Naive thymus-derived CD8-positive, alpha-beta T cell (primary cell): Measurements from ENCODE around the gene ATRNL1. TPM values are rescaled to one million over a fixed set of nuclear protein-coding genes. Genes with fewer than 3 reads are reported as not detected.

ENCODE experiments used
- ATAC-seq, 2 donors: fragments of 150-1000 bp; cut with Tn5 transposase in 1 of 2; sonication (Bioruptor Pico), chemical (Tn5 transposase) in 1 of 2; 1 replicate in 1 of 2; 2 replicates in 1 of 2; pipeline ENCODE4 v1.10.0; 2021; ENCODE audit warnings: mild to moderate bottlenecking in 2 of 2, moderate library complexity in 2 of 2
- POLR2A ChIA-PET: fragments of 350-600 bp; sonication (Branson Sonifier 250); formaldehyde crosslinking; loops from one replicate; lab custom pipeline; 2021; ENCODE audit warnings: antibody characterized with exemption; lab: Charles Lee
- DNase-seq, 10 donors: peaks; one replicate each; pipeline versions ENCODE4 v3.0.0 to v3.0.0-alpha.2; 2020 to 2022
- H3K27ac Mint-ChIP-seq, 10 donors: one replicate each; pipeline ENCODE4 v1.8.0; 2020 to 2022; ENCODE audit warnings: mild to moderate bottlenecking in 10 of 10, mixed read lengths in 10 of 10, moderate library complexity in 4 of 10, inconsistent platforms in 1 of 10
- H3K27me3 Mint-ChIP-seq, 5 donors: one replicate each; pipeline ENCODE4 v1.8.0; 2021 to 2022; ENCODE audit warnings: mixed read lengths in 5 of 5
- H3K36me3 Mint-ChIP-seq, 3 donors: one replicate each; pipeline ENCODE4 v1.8.0; 2020 to 2022; ENCODE audit warnings: mixed read lengths in 3 of 3, mild to moderate bottlenecking in 2 of 3, inconsistent platforms in 1 of 3
- H3K4me1 Mint-ChIP-seq, 4 donors: one replicate each; pipeline ENCODE4 v1.8.0; 2021 to 2022; ENCODE audit warnings: mixed read lengths in 4 of 4
- H3K4me3 Mint-ChIP-seq, 10 donors: one replicate each; pipeline ENCODE4 v1.8.0; 2020 to 2022; ENCODE audit warnings: mild to moderate bottlenecking in 10 of 10, mixed read lengths in 10 of 10, moderate library complexity in 6 of 10, inconsistent platforms in 1 of 10
- H3K9me3 Mint-ChIP-seq, 9 donors: one replicate each; pipeline ENCODE4 v1.8.0; 2020 to 2022; ENCODE audit warnings: mixed read lengths in 9 of 9, mild to moderate bottlenecking in 3 of 9, inconsistent platforms in 1 of 9, moderate library complexity in 1 of 9
- polyA plus RNA-seq, 3 donors: library from polyadenylated mRNA; unstranded; fragments of 300-500 nt; fragmentation: Illumina TruSeq; gene quantifications; one replicate each; pipeline ENCODE4 v1.2.3, GENCODE V29; 2021
- total RNA-seq, 8 experiments: library from RNA in 2 of 8; stranded (reverse) in 2 of 8; gene quantifications; one replicate each; pipeline ENCODE4 v1.2.3 and lab custom pipeline; 2021 to 2026

ATRNL1 gene
- total and polyA plus RNA-seq, 5 experiments from 2014 or later, result not detected

DNA sequence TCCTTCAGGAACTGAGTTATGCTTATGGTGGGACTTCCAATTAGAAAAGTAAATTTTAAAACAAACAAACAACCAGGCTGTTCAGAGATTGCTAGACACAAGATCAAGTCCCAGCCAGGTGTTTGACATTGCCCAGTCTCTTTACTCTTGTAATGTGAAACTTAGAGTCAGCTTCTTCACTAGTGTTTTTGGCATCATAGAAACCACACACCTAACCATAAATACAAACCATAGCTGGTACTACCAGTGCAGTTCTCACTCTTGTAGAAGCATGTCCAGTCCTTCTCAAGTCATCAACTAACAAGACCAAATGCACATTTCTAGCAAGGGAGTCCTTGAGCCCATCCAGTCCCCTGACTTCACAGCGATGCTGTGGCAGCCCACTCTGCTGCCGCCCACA, 839.9 kb downstream of the ATRNL1 start:
- ATAC-seq (no peak), DNase-seq (no peak)
- POLR2A ChIA-PET, result no interaction called here
- Mint-ChIP-seq H3K27ac (no peak overlapping the region), H3K27me3 (peaks cover 0 to 17% (median 4%) of the 10 kb centered on the region in 5 donors), H3K9me3 (peaks cover 0 to 4% (median 0%) of the 10 kb centered on the region in 9 donors), H3K4me3 (no peak overlapping the region), H3K4me1 (no peaks in the 10 kb centered on the region), H3K36me3 (no peaks in the 10 kb centered on the region)

- Mint-ChIP-seq H3K4me3 (no peak overlapping the region), H3K36me3 (no peaks in the 10 kb centered on the region), H3K9me3 (peaks cover 0 to 10% (median 4%) of the 10 kb centered on the region in 9 donors), H3K27ac (no peak overlapping the region), H3K4me1 (no peaks in the 10 kb centered on the region), H3K27me3 (peaks cover 0 to 17% (median 4%) of the 10 kb centered on the region in 5 donors)
- ATAC-seq (no peak), DNase-seq (no peak)
- POLR2A ChIA-PET, result no interaction called here
Measured at GRCh38 chr10:115935731-115936130, 842.6 kb downstream of the ATRNL1 start.

- ATAC-seq, result no peak
- H3K27me3 Mint-ChIP-seq, result peaks cover 0 to 17% (median 4%) of the 10 kb centered on the region in 5 donors
- peaks cover 0 to under 1% (median 0%) of the 10 kb centered on the region in 4 donors for H3K4me1 Mint-ChIP-seq
- peaks cover 0 to 10% (median 4%) of the 10 kb centered on the region in 9 donors for H3K9me3 Mint-ChIP-seq
- POLR2A ChIA-PET, result no interaction called here
- H3K27ac Mint-ChIP-seq, result no peak overlapping the region
- no peak for DNase-seq
- no peaks in the 10 kb centered on the region for H3K36me3 Mint-ChIP-seq
- H3K4me3 Mint-ChIP-seq, result no peak overlapping the region
Measured at GRCh38 chr10:115936926-115937767, 844.0 kb downstream of the ATRNL1 start.

- Mint-ChIP-seq H3K4me3 (no peak overlapping the region), H3K27ac (no peak overlapping the region), H3K27me3 (peaks cover 0 to 17% (median 4%) of the 10 kb centered on the region in 5 donors), H3K4me1 (peaks cover 0 to 2% (median 0%) of the 10 kb centered on the region in 4 donors), H3K36me3 (no peaks in the 10 kb centered on the region), H3K9me3 (peaks cover 0 to 10% (median 4%) of the 10 kb centered on the region in 9 donors)
- ATAC-seq (no peak), DNase-seq (no peak)
- POLR2A ChIA-PET, result no interaction called here
Measured at GRCh38 chr10:115937768-115938056, 844.5 kb downstream of the ATRNL1 start.

GRCh38 chr10:115939101-115939854, 846.1 kb downstream of the ATRNL1 start:
- H3K4me1 Mint-ChIP-seq, result peaks cover 0 to 2% (median 0%) of the 10 kb centered on the region in 4 donors

DNA sequence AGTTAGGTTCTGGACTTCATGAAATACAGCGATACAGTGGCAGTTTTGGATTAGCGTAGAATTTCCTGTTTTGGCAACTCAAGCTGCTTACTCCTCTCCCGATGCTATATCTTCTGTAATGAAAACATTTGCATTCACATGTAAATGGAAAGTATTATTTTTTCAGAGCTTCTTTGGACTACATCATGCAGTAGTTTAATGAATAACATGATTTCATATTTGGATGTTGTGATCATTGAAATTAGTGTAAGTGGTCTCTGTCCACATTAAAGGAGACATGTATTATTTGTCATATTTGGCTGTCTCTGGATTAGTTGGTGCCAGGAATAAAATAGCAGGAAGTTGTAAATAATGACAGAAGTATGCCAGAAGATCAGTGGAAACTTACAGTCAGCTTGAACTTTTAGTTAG, 848.2 kb downstream of the ATRNL1 start:
- POLR2A ChIA-PET, result no interaction called here
- DNase-seq, result no peak
- Mint-ChIP-seq H3K9me3 (peaks cover 0 to 14% (median 5%) of the 10 kb centered on the region in 9 donors), H3K4me1 (peaks cover 0 to 2% (median 0%) of the 10 kb centered on the region in 4 donors), H3K36me3 (no peaks in the 10 kb centered on the region), H3K27ac (no peak overlapping the region), H3K4me3 (no peak overlapping the region), H3K27me3 (peaks cover 0 to 8% (median 0%) of the 10 kb centered on the region in 5 donors)
- no peak for ATAC-seq

More at GRCh38 chr10:115939101-115939854, 846.1 kb downstream of the ATRNL1 start:
- H3K27me3 Mint-ChIP-seq, result peaks cover 0 to 15% (median 7%) of the 10 kb centered on the region in 5 donors
- POLR2A ChIA-PET, result no interaction called here
- H3K27ac Mint-ChIP-seq, result no peak overlapping the region
- ATAC-seq (no peak), DNase-seq (no peak)
- peaks cover 0 to 14% (median 4%) of the 10 kb centered on the region in 9 donors for H3K9me3 Mint-ChIP-seq
- H3K36me3 Mint-ChIP-seq, result no peaks in the 10 kb centered on the region
- H3K4me3 Mint-ChIP-seq, result no peak overlapping the region

GRCh38 chr10:115942101-115942500, 848.9 kb downstream of the ATRNL1 start:
- ATAC-seq (no peak), DNase-seq (no peak)
- H3K4me3 Mint-ChIP-seq, result no peak overlapping the region
- POLR2A ChIA-PET, result no interaction called here
- H3K27ac Mint-ChIP-seq, result no peak overlapping the region
- peaks cover 0 to 10% (median 5%) of the 10 kb centered on the region in 9 donors for H3K9me3 Mint-ChIP-seq
- H3K4me1 Mint-ChIP-seq, result peaks cover 0 to 2% (median 0%) of the 10 kb centered on the region in 4 donors
- peaks cover 0 to 8% (median 0%) of the 10 kb centered on the region in 5 donors for H3K27me3 Mint-ChIP-seq
- no peaks in the 10 kb centered on the region for H3K36me3 Mint-ChIP-seq

GRCh38 chr10:115944538-115944937, 851.4 kb downstream of the ATRNL1 start:
- peaks cover 0 to 10% (median 4%) of the 10 kb centered on the region in 9 donors for H3K9me3 Mint-ChIP-seq
- ATAC-seq (no peak), DNase-seq (no peak)
- peaks cover 0 to 8% (median 0%) of the 10 kb centered on the region in 5 donors for H3K27me3 Mint-ChIP-seq
- POLR2A ChIA-PET, result no interaction called here
- no peak overlapping the region for H3K27ac Mint-ChIP-seq
- H3K4me3 Mint-ChIP-seq, result no peak overlapping the region
- H3K4me1 Mint-ChIP-seq, result peaks cover 0 to 2% (median 0%) of the 10 kb centered on the region in 4 donors
- H3K36me3 Mint-ChIP-seq, result no peaks in the 10 kb centered on the region

DNA sequence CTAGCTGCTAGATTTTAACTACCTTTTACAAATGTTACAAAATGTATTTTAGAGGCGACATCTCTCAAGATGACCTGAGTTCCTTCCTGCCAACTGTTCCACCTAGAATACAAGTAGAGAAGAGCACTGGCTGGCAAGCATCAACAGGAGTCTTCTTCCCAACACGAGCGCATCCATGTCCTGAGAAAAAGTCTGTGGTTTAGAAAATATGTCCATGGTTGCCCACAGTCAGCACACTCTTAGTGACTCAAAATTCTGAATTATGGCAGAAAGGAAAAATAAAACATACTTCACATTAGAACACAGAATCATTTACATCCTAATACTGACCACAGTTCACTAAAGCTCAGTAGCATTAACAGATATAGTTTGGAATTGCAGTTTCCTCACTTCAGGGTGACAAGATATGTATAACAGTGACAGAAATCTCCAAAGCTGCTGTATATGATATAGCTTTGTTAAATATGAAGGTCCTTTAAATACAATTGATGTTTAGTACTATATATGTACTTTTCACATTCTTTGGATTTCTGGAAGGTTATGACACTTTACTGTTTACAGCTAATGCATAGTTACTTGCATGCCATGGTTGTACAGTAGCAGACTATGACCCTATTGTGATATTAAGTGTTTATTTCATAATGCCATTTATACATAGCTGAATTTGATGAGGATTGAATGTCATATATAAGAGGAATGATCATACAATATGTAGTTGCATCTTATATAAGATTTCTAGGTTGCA, 852.7 kb downstream of the ATRNL1 start:
- no peak overlapping the region for H3K27ac Mint-ChIP-seq
- peaks cover 0 to 3% (median 0%) of the 10 kb centered on the region in 9 donors for H3K9me3 Mint-ChIP-seq
- no peaks in the 10 kb centered on the region for H3K36me3 Mint-ChIP-seq
- ATAC-seq (no peak), DNase-seq (no peak)
- POLR2A ChIA-PET, result no interaction called here
- H3K4me1 Mint-ChIP-seq, result peaks cover 0 to 2% (median 0%) of the 10 kb centered on the region in 4 donors
- no peak overlapping the region for H3K4me3 Mint-ChIP-seq
- peaks cover 0 to 8% (median 0%) of the 10 kb centered on the region in 5 donors for H3K27me3 Mint-ChIP-seq

- Mint-ChIP-seq H3K36me3 (no peaks in the 10 kb centered on the region), H3K27ac (no peak overlapping the region), H3K27me3 (peaks cover 0 to 7% (median 0%) of the 10 kb centered on the region in 5 donors), H3K4me3 (no peak overlapping the region), H3K9me3 (peaks cover 0 to 3% (median 0%) of the 10 kb centered on the region in 9 donors), H3K4me1 (peaks cover 0 to 2% (median 0%) of the 10 kb centered on the region in 4 donors)
- POLR2A ChIA-PET, result no interaction called here
- ATAC-seq (no peak), DNase-seq (no peak)
Measured at GRCh38 chr10:115947104-115947503, 853.9 kb downstream of the ATRNL1 start.

- no peak for ATAC-seq
- peaks cover 0 to 4% (median 0%) of the 10 kb centered on the region in 5 donors for H3K27me3 Mint-ChIP-seq
- POLR2A ChIA-PET, result no interaction called here
- H3K4me1 Mint-ChIP-seq, result no peaks in the 10 kb centered on the region
- no peak for DNase-seq
- no peaks in the 10 kb centered on the region for H3K36me3 Mint-ChIP-seq
- H3K9me3 Mint-ChIP-seq, result peaks cover 0 to 3% (median 0%) of the 10 kb centered on the region in 9 donors
- H3K27ac Mint-ChIP-seq, result no peak overlapping the region
- H3K4me3 Mint-ChIP-seq, result no peak overlapping the region
Measured at GRCh38 chr10:115948465-115948864, 855.3 kb downstream of the ATRNL1 start.

DNA sequence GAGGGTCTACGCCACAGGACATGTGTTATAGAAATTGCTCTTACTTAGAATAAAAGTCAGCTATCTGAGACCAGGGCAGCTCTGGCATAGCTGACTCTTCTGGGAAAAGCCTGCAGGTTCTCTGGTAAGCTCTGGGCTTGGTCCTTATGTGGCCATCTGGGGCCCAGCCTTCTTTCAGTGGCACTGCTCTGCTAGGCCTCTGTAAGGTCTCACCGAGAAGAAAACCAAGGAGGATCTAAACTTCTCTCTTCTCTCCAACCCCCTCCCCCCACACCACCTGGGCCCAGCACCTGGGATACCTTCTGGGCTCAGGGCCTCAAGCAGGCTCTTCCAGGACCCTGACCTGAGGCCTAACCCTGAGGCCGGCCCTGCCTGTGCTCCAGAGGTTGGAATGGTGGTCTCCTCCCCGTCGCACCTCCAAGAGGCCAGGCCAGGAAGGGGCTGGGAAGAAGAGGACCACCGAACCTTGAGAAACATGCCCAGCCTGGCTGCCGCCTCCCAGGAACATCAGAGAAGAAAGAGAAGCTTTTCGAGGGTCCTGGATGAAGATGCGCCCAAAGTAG, 856.2 kb downstream of the ATRNL1 start:
- ATAC-seq, result no peak
- Mint-ChIP-seq H3K27ac (no peak overlapping the region), H3K27me3 (no peaks in the 10 kb centered on the region), H3K36me3 (no peaks in the 10 kb centered on the region), H3K4me3 (no peak overlapping the region), H3K9me3 (peaks cover 0 to 2% (median 0%) of the 10 kb centered on the region in 9 donors), H3K4me1 (no peaks in the 10 kb centered on the region)
- POLR2A ChIA-PET, result no interaction called here
- no peak for DNase-seq
